ENCODE data around the gene GRHL1. TPM values are rescaled to one million over a fixed set of nuclear protein-coding genes. Genes with fewer than 3 reads are reported as not detected.

The GRHL1 gene
- total RNA-seq, 4 donors from 2014 or later = 1.3 to 6.6 (median 1.5) TPM; not detected in 1

- Histone ChIP-seq H3K36me3 (no peaks in the 10 kb centered on the region), H3K9me3 (no peaks in the 10 kb centered on the region), H3K27ac (no peak overlapping the region), H3K4me1 (peaks cover 0 to 13% (median 4%) of the 10 kb centered on the region in 4 donors), H3K4me3 (no peak overlapping the region), H3K27me3 (peaks cover 0 to 6% of the 10 kb centered on the region in 2 donors)
- no peak for TF ChIP-seq CTCF (IDR thresholded peaks at IDR 0.05)
- no peak for TF ChIP-seq POLR2A (IDR thresholded peaks at IDR 0.05)
- DNase-seq = no peak
Observed at GRCh38 chr2:9952856-9953503, 1.5 kb downstream of the GRHL1 start.

GRCh38 chr2:9954136-9954535 is 2.6 kb downstream of the GRHL1 start:
- Histone ChIP-seq H3K36me3 (no peaks in the 10 kb centered on the region), H3K4me3 (no peak overlapping the region), H3K27ac (no peak overlapping the region), H3K27me3 (peaks cover 0 to 6% of the 10 kb centered on the region in 2 donors), H3K9me3 (no peaks in the 10 kb centered on the region), H3K4me1 (peaks cover 0 to 13% (median 4%) of the 10 kb centered on the region in 4 donors)
- TF ChIP-seq CTCF (IDR thresholded peaks at IDR 0.05) (no peak), POLR2A (IDR thresholded peaks at IDR 0.05) (no peak)
- no peak for DNase-seq

- Histone ChIP-seq H3K27me3 (no peaks in the 10 kb centered on the region), H3K4me1 (no peaks in the 10 kb centered on the region), H3K27ac (no peak overlapping the region), H3K4me3 (no peak overlapping the region), H3K36me3 (no peaks in the 10 kb centered on the region), H3K9me3 (no peaks in the 10 kb centered on the region)
- no peak for DNase-seq
- TF ChIP-seq CTCF (IDR thresholded peaks at IDR 0.05) (no peak), POLR2A (IDR thresholded peaks at IDR 0.05) (no peak)
Observed at GRCh38 chr2:9958057-9958456, 6.6 kb downstream of the GRHL1 start.

- Histone ChIP-seq H3K4me3 (no peak overlapping the region), H3K4me1 (no peaks in the 10 kb centered on the region), H3K9me3 (no peaks in the 10 kb centered on the region), H3K27me3 (no peaks in the 10 kb centered on the region), H3K36me3 (no peaks in the 10 kb centered on the region), H3K27ac (no peak overlapping the region)
- TF ChIP-seq POLR2A (IDR thresholded peaks at IDR 0.05) (no peak), CTCF (IDR thresholded peaks at IDR 0.05) (no peak)
- no peak for DNase-seq
Observed at GRCh38 chr2:9959262-9959661, 7.8 kb downstream of the GRHL1 start.

GRCh38 chr2:9961013-9961412 is 9.5 kb downstream of the GRHL1 start:
- DNase-seq = no peak
- H3K27ac ChIP-seq = no peak overlapping the region
- H3K27me3 ChIP-seq = no peaks in the 10 kb centered on the region
- H3K36me3 ChIP-seq = no peaks in the 10 kb centered on the region
- TF ChIP-seq POLR2A (IDR thresholded peaks at IDR 0.05) = no peak
- TF ChIP-seq CTCF (IDR thresholded peaks at IDR 0.05) = no peak
- no peaks in the 10 kb centered on the region for H3K9me3 ChIP-seq
- no peak overlapping the region for H3K4me3 ChIP-seq
- no peaks in the 10 kb centered on the region for H3K4me1 ChIP-seq
